Upper lobe of left lung (tissue), 6 donors: ENCODE measurements around the gene DIP2C. TPM values are rescaled to one million over a fixed set of nuclear protein-coding genes. Genes with fewer than 3 reads are reported as not detected.
"Not testable (repeated sequence)": the region's sequence is repeated elsewhere in the genome, so short reads cannot be mapped to it uniquely, and the experiment has no call there.

ENCODE experiments used
- ATAC-seq, 2 donors: fragments of 200-7000 bp; cut with Tn5 transposase; one replicate each; pipeline ENCODE4 v1.9.1; 2022; ENCODE audit warnings: mild to moderate bottlenecking in 2 of 2, moderate library complexity in 2 of 2; ENCODE audit not compliant: low FRiP score in 2 of 2
- DNase-seq, 2 donors: peaks; one replicate each; pipeline ENCODE4 v3.0.0-alpha.2; 2019 to 2020
- H3K27ac ChIP-seq, 4 donors: fragments of 200-600 bp; sonication (generic); one replicate each; pipeline ENCODE4 v1.5.1; 2016 to 2019
- H3K27me3 ChIP-seq, 4 donors: fragments of 200-600 bp; sonication (generic); one replicate each; pipeline ENCODE4 v1.5.1; 2017 to 2019
- H3K36me3 ChIP-seq, 4 donors: fragments of 200-600 bp; sonication (generic); one replicate each; pipeline ENCODE4 v1.5.1; 2016 to 2019
- H3K4me1 ChIP-seq, 4 donors: fragments of 200-600 bp; sonication (generic); one replicate each; pipeline ENCODE4 v1.5.1; 2018 to 2019
- H3K4me3 ChIP-seq, 4 donors: fragments of 200-600 bp; sonication (generic); one replicate each; pipeline ENCODE4 v1.5.1; 2017 to 2019; ENCODE audit warnings: mild to moderate bottlenecking in 2 of 4, moderate library complexity in 1 of 4
- H3K9me3 ChIP-seq, 4 donors: fragments of 200-600 bp; sonication (generic); one replicate each; pipeline ENCODE4 v1.5.1; 2018 to 2019
- CTCF ChIP-seq, 6 experiments: fragments of 450-650 bp in 4 of 6; fragments of 200-600 bp in 2 of 6; sonication (generic) in 2 of 6; IDR thresholded peaks; one replicate each; pipeline ENCODE4 v1.5.1; 2016 to 2019; ENCODE audit warnings: antibody characterized with exemption in 6 of 6
- EP300 ChIP-seq, 4 donors: sonication (generic); formaldehyde crosslinking; IDR thresholded peaks; one replicate each; pipeline ENCODE4 v1.5.1; 2017; ENCODE audit warnings: antibody characterized with exemption in 4 of 4, control low read depth in 2 of 4
- POLR2A ChIP-seq, 4 donors: fragments of 450-650 bp; IDR thresholded peaks; one replicate each; pipeline ENCODE4 v1.5.1; 2016 to 2017; ENCODE audit warnings: antibody characterized with exemption in 4 of 4, mild to moderate bottlenecking in 2 of 4
- POLR2AphosphoS5 ChIP-seq, 2 donors: sonication (generic); formaldehyde crosslinking; IDR thresholded peaks; one replicate each; pipeline ENCODE4 v1.5.1; 2017; ENCODE audit warnings: antibody characterized with exemption in 2 of 2
- WGBS, 2 donors: methylation state at CpG; one replicate each; pipeline ENCODE4 v1.1.5; 2017 to 2018; 5-methylcytosine and 5-hydroxymethylcytosine counted together
- total RNA-seq, 6 donors: library from RNA; depleted of rRNA in 4 of 6; stranded (reverse); fragments of >200 nt in 4 of 6; gene quantifications; one replicate each; pipeline versions ENCODE4 v1.1.0 to v1.2.1, GENCODE V29; 2016 to 2021
- donor health status: DM: no; HTN: no; CAD: no; lungs with moderate emphysema.
- donor health status: DM: no; HTN: yes; CAD: no; lungs with severe emphysema.

The DIP2C gene
- total RNA-seq, 6 donors from 2014 or later, result 11.6 to 32.5 (median 14.7) TPM

- 76 to 79% methylated on average over 38 to 39 of the region's 39 CpGs for WGBS, 2 donors
- no peaks in the 10 kb centered on the region for H3K36me3 ChIP-seq
- H3K9me3 ChIP-seq, result no peaks in the 10 kb centered on the region
- TF ChIP-seq POLR2A (IDR thresholded peaks at IDR 0.05) (no peak), POLR2AphosphoS5 (IDR thresholded peaks at IDR 0.05) (no peak), CTCF (IDR thresholded peaks at IDR 0.05) (no peak), EP300 (IDR thresholded peaks at IDR 0.05) (no peak)
- no peaks in the 10 kb centered on the region for H3K4me1 ChIP-seq
- peak overlapping the region in 1 of 4 donors; percentile 9 for H3K4me3 ChIP-seq
- ATAC-seq (peak; percentile 30 to 49), DNase-seq (no peak)
- no peaks in the 10 kb centered on the region for H3K27me3 ChIP-seq
- no peak overlapping the region for H3K27ac ChIP-seq
These were observed 55.9 kb downstream of the DIP2C start for GRCh38 chr10:633279-634245.

GRCh38 chr10:632807-633177 lies 56.7 kb downstream of the DIP2C start:
- not testable (repeated sequence) for DNase-seq, H3K27ac ChIP-seq, H3K4me3 ChIP-seq, H3K27me3 ChIP-seq, H3K4me1 ChIP-seq, H3K36me3 ChIP-seq, H3K9me3 ChIP-seq, ATAC-seq
- WGBS, 2 donors, result 93 to 97% methylated on average over 9 to 13 of the region's 21 CpGs

- H3K27ac ChIP-seq, H3K36me3 ChIP-seq, H3K4me3 ChIP-seq, H3K27me3 ChIP-seq, DNase-seq, H3K4me1 ChIP-seq, ATAC-seq, H3K9me3 ChIP-seq: not testable (repeated sequence)
- WGBS, 2 donors, result 96 to 97% methylated on average over 13 to 19 of the region's 51 CpGs
These were observed 57.2 kb downstream of the DIP2C start for GRCh38 chr10:632155-632806.

- Histone ChIP-seq H3K27me3 (no peaks in the 10 kb centered on the region), H3K36me3 (no peaks in the 10 kb centered on the region), H3K9me3 (no peaks in the 10 kb centered on the region), H3K4me1 (no peaks in the 10 kb centered on the region), H3K4me3 (no peak overlapping the region), H3K27ac (no peak overlapping the region)
- 86 to 97% methylated on average over 11 of the region's 11 CpGs for WGBS, 2 donors
- ATAC-seq (no peak), DNase-seq (no peak)
- no peak for TF ChIP-seq CTCF (IDR thresholded peaks at IDR 0.05)
- no peak for TF ChIP-seq EP300 (IDR thresholded peaks at IDR 0.05)
- TF ChIP-seq POLR2AphosphoS5 (IDR thresholded peaks at IDR 0.05), result no peak
- no peak for TF ChIP-seq POLR2A (IDR thresholded peaks at IDR 0.05)
These were observed 58.2 kb downstream of the DIP2C start for GRCh38 chr10:631266-631665.

GRCh38 chr10:630581-631073 lies 58.8 kb downstream of the DIP2C start:
- TF ChIP-seq EP300 (IDR thresholded peaks at IDR 0.05), result no peak
- TF ChIP-seq POLR2A (IDR thresholded peaks at IDR 0.05), result no peak
- no peak for TF ChIP-seq CTCF (IDR thresholded peaks at IDR 0.05)
- no peak for TF ChIP-seq POLR2AphosphoS5 (IDR thresholded peaks at IDR 0.05)
- no peaks in the 10 kb centered on the region for H3K9me3 ChIP-seq
- no peak for ATAC-seq

More at GRCh38 chr10:630581-631073, 58.8 kb downstream of the DIP2C start:
- Histone ChIP-seq H3K27ac (no peak overlapping the region), H3K36me3 (no peaks in the 10 kb centered on the region), H3K4me3 (no peak overlapping the region), H3K4me1 (no peaks in the 10 kb centered on the region), H3K27me3 (no peaks in the 10 kb centered on the region)
- DNase-seq, result no peak
- WGBS, 2 donors, result 88 to 91% methylated on average over 23 of the region's 23 CpGs
